Endometrium (tissue), 2 donors: ENCODE measurements around the gene CHID1.

ENCODE experiments used
- FAIRE-seq: peaks from 2 replicates; lab custom pipeline; 2012; peaks lifted over from hg19 to GRCh38; lab: Jason Lieb, UNC
- donor health status: control.
- donor health status: control.

The CHID1 gene

DNA sequence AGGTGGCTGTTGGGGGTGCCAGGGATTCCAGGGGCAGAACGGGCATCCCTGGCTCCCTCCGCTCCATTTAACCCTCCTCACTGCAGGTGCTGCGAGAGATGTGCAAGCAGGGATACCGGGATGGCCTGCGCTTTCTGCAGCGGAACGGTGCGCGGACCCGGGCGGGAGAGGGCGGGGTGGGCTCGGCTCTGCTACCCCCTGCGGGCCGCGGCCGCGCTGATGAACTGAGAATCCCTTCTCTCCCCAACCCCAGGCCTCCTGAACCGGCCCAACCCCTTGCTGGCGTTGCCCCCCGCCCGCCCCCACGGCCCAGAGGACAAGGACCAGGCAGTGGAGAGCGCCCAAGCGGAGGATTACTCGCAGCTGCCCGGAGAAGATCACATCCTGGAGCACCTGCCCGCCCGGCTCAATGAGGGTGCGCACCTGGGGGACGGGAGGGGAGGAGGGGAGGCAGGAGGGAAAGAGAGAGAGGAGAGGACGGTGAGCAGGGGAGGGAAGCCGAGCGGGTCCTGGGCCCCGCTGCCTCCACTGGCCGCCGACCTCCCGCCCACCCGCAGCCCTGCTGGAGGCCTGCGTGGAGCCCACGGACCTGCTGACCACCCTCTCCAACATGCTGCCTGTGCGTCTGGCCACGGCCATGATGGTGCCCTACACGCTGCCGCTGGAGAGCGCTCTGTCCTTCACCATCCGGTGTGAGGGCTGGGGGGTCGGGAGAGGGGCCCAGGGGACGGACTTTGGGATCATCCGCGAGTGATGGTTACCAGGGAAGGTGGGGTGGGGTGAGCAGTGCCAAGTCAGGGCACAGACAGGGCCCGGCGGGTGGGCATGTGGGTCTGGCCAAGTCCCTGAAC lies 86.9 kb downstream of the CHID1 start:
- no peak for FAIRE-seq

GRCh38 chr11:821512-822371 lies 88.9 kb downstream of the CHID1 start:
- FAIRE-seq = no peak

- FAIRE-seq = no peak
These were observed 89.7 kb downstream of the CHID1 start for GRCh38 chr11:820655-821511.

GRCh38 chr11:819943-820649 lies 90.5 kb downstream of the CHID1 start:
- no peak for FAIRE-seq

DNA sequence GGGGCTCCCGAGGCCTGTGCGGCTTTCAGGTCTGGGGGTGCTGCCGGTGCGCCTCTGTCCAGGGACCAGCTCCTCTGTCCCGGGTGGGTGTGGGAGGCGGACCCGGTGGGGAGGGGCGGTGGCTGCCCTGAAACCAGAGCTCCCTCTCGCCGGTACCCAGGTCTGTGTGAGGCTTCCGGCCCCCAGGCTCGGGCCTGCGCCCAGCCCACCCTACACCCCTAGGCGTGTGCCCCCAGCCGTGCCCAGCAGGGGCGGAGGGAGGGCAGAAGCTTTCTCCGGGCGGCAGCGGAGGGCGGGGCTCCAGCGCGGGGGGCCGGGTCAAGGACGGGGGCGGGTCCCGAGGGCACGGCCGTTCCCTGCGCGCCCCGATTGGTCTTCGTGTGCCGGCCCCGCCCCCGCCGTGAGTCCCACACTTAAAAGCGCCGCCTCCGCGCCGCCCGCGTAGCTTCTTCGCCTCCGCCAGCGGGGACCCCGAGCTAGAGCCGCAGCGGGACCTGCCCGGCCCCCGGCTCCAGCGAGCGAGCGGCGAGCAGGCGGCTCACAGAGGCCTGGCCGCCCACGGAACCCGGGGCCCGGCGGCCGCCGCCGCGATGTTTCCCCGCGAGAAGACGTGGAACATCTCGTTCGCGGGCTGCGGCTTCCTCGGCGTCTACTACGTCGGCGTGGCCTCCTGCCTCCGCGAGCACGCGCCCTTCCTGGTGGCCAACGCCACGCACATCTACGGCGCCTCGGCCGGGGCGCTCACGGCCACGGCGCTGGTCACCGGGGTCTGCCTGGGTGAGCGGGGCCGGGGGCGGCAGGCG lies 91.3 kb downstream of the CHID1 start:
- no peak for FAIRE-seq

- no peak for FAIRE-seq
These were observed 92.0 kb downstream of the CHID1 start, which contains the start of gene PNPLA2 for GRCh38 chr11:818396-819128. Gene PNPLA2, plus strand, starts transcription at chr11:818914. Its CDS starts 805 bp downstream, at chr11:819719.
